Activated CD4-positive, alpha-beta memory T cell treated with anti-CD3 and anti-CD28 coated beads for 36 hours (primary cell): ENCODE results near the gene EN2. TPM values are rescaled to one million over a fixed set of nuclear protein-coding genes. Genes with fewer than 3 reads are reported as not detected.

Experiments
- CTCF ChIA-PET: fragments of 350-600 bp; sonication (Branson Sonifier 250); formaldehyde crosslinking; loops from one replicate; lab custom pipeline; 2021; ENCODE audit warnings: antibody characterized with exemption, inconsistent platforms; lab: Charles Lee
- POLR2A ChIA-PET: fragments of 350-600 bp; sonication (Branson Sonifier 250); formaldehyde crosslinking; loops from one replicate; lab custom pipeline; 2021; ENCODE audit warnings: antibody characterized with exemption; lab: Charles Lee
- DNase-seq: peaks from one replicate; pipeline ENCODE4 v3.0.0-alpha.2; 2020
- H3K27ac Mint-ChIP-seq: one replicate; pipeline ENCODE4 v1.8.0; 2021; ENCODE audit warnings: mixed read lengths
- H3K27me3 Mint-ChIP-seq: one replicate; pipeline ENCODE4 v1.8.0; 2021; ENCODE audit warnings: mixed read lengths
- H3K36me3 Mint-ChIP-seq: one replicate; pipeline ENCODE4 v1.8.0; 2021; ENCODE audit warnings: mixed read lengths
- H3K4me1 Mint-ChIP-seq: one replicate; pipeline ENCODE4 v1.8.0; 2021; ENCODE audit warnings: low read depth, mixed read lengths
- H3K4me3 Mint-ChIP-seq: one replicate; pipeline ENCODE4 v1.8.0; 2021; ENCODE audit warnings: mild to moderate bottlenecking, mixed read lengths
- H3K9me3 Mint-ChIP-seq: one replicate; pipeline ENCODE4 v1.8.0; 2021; ENCODE audit warnings: mixed read lengths
- intact Hi-C: fragments of 100-400 bp; cut with micrococcal nuclease; formaldehyde crosslinking; loops from one replicate; pipeline ENCODE4 v1.15.1; 2023
- total RNA-seq, 2 experiments: library from RNA; stranded (reverse); gene quantifications; one replicate each; pipeline ENCODE4 v1.2.3, GENCODE V29; 2021

Gene EN2
- total RNA-seq, 2 experiments from 2014 or later: not detected

DNA sequence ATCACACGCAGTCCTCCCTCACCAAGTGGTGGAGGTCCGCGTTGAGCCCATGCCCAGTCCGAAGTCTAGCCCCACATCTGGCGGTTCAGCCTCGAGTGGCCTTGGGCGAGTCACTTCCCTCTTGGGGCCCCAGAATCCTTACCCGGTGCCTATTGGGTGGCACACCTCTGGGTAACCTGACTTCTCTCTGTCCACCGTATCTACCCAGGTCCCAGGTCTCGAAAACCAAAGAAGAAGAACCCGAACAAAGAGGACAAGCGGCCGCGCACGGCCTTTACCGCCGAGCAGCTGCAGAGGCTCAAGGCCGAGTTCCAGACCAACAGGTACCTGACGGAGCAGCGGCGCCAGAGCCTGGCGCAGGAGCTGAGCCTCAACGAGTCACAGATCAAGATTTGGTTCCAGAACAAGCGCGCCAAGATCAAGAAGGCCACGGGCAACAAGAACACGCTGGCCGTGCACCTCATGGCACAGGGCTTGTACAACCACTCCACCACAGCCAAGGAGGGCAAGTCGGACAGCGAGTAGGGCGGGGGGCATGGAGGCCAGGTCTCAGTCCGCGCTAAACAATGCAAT is 4.3 kb downstream of the EN2 start:
- H3K27ac Mint-ChIP-seq: no peak overlapping the region
- H3K4me1 Mint-ChIP-seq: peaks cover 15% of the 10 kb centered on the region
- peaks cover 69% of the 10 kb centered on the region for H3K27me3 Mint-ChIP-seq
- intact Hi-C loops: no loop called here
- ChIA-PET POLR2A (no interaction called here), CTCF (no interaction called here)
- no peaks in the 10 kb centered on the region for H3K9me3 Mint-ChIP-seq
- H3K36me3 Mint-ChIP-seq: no peaks in the 10 kb centered on the region
- H3K4me3 Mint-ChIP-seq: no peak overlapping the region
- no peak for DNase-seq

DNA sequence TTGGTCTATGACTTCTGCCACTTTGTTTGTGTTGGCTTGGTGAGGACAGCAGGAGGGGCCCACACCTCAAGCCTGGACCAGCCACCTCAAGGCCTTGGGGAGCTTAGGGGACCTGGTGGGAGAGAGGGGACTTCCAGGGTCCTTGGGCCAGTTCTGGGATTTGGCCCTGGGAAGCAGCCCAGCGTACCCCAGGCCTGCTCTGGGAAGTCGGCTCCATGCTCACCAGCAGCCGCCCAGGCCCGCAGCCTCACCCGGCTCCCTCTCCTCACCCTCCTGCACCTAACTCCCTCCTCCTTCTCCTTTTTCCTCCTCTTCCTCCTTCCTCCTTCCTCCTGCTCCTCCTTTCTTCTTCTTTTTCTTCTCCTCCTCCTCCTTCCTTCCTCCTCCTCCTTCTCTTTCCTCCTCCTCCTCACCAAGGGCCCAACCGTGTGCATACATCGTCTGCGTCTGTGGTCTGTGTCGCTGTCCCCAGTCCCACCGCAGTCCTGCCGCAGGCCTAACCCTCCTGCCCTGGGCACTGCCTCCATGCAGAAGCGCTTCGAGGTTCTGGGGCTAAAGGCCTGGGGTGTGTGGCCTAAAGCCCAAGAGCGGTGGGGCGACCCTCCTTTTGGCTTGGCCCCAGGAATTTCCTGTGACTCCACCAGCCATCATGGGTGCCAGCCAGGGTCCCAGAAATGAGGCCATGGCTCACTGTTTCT is 5.3 kb downstream of the EN2 start:
- CTCF ChIA-PET: no interaction called here
- Mint-ChIP-seq H3K27ac (no peak overlapping the region), H3K27me3 (peaks cover 71% of the 10 kb centered on the region), H3K9me3 (no peaks in the 10 kb centered on the region), H3K4me3 (no peak overlapping the region), H3K4me1 (peaks cover 17% of the 10 kb centered on the region), H3K36me3 (no peaks in the 10 kb centered on the region)
- POLR2A ChIA-PET: no interaction called here
- intact Hi-C loops: no loop called here
- no peak for DNase-seq

DNA sequence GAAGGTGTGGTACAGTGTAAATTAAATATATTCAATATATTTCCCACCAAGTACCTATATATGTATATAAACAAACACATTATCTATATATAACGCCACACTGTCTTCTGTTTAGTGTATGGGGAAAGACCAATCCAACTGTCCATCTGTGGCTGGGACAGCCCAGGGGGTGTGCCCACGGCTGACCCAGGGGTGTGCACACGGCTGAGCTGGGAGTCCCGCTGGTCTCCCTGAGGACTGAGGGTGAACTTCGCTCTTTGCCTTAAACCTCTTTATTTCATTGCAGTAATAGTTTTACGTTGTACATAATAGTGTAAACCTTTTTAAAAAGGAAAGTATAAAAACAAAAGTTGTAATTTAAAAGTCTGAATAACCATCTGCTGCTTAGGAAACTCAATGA is 6.3 kb downstream of the EN2 start:
- peaks cover 79% of the 10 kb centered on the region for H3K27me3 Mint-ChIP-seq
- ChIA-PET CTCF (no interaction called here), POLR2A (no interaction called here)
- intact Hi-C loops: no loop called here
- no peak overlapping the region for H3K27ac Mint-ChIP-seq
- no peak overlapping the region for H3K4me3 Mint-ChIP-seq
- DNase-seq: no peak
- H3K4me1 Mint-ChIP-seq: peaks cover 20% of the 10 kb centered on the region
- no peaks in the 10 kb centered on the region for H3K9me3 Mint-ChIP-seq
- no peaks in the 10 kb centered on the region for H3K36me3 Mint-ChIP-seq

DNA sequence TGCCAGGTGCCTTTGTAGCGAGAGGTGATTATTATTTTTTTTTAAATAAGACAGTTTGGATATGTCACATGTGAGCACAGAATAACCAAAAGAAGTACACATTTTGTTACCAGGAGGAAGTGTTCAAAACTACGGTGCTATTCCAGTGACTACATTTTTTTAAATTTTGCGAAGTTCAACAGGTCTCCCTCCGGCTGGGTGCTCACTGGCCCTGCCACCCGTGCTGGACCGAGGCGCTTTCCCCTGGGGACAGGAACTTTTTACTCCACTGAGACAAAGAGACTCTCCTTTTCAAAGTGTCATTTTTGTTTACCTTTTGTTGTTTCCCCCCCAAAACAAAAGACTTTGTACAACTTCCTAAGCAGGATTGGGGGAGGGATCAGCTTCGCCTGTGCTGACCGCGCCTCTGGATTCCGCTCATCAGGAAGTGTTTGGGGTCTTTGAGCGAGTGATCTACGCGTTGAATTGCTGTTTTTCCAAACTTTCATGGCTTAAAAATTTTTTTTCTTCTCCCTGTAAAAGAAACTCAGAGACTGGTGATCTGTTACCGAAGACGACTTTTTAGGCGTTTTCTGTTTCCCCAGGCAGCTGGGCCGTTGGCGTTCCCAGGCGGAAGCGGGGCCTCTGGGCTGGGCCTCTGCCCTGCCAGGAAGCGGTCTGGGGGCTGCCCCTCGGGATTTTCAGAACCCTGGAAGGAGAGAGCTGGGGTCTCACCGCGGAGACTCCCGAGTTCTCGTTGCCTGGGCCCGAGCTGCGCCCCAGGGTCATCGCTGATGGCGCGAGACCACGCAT is 7.2 kb downstream of the EN2 start:
- no peak overlapping the region for H3K27ac Mint-ChIP-seq
- no peak overlapping the region for H3K4me3 Mint-ChIP-seq
- intact Hi-C loops: no loop called here
- no peaks in the 10 kb centered on the region for H3K9me3 Mint-ChIP-seq
- H3K36me3 Mint-ChIP-seq: no peaks in the 10 kb centered on the region
- POLR2A ChIA-PET: no interaction called here
- H3K27me3 Mint-ChIP-seq: peaks cover 78% of the 10 kb centered on the region
- CTCF ChIA-PET: interaction anchor here (1.1 kb wide), 1 partner anchor 9 kb away, joined by 3 read pairs; no protein-coding TSS in a partner anchor
- no peak for DNase-seq
- H3K4me1 Mint-ChIP-seq: peaks cover 16% of the 10 kb centered on the region

DNA sequence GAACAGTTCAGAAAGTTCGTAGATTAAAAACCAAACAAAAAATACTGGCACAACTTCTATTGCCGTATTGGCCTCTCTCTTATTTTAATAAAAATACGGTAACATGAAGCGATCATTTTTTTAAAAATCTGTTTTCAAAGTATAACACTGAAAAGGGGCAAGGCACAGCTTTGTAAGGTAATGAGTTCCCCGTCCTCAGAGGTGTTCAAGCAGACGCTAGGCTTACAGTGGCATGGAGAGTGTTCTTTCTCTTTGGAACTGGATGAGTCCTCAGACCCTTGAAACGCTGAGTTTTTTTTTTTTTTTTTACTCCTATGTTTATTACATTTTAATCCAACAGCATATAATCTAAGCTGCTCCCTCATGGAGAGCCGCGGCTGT is 7.8 kb downstream of the EN2 start:
- ChIA-PET POLR2A (no interaction called here), CTCF (interaction anchor here (1.1 kb wide), 1 partner anchor 9 kb away, joined by 3 read pairs; no protein-coding TSS in a partner anchor)
- Mint-ChIP-seq H3K36me3 (no peaks in the 10 kb centered on the region), H3K27ac (no peak overlapping the region), H3K4me1 (peaks cover 16% of the 10 kb centered on the region), H3K4me3 (no peak overlapping the region), H3K27me3 (peaks cover 78% of the 10 kb centered on the region), H3K9me3 (no peaks in the 10 kb centered on the region)
- DNase-seq: no peak
- intact Hi-C loops: loop anchor here (2.0 kb wide), 1 partner anchor 43 kb away; no protein-coding TSS in a partner anchor

DNA sequence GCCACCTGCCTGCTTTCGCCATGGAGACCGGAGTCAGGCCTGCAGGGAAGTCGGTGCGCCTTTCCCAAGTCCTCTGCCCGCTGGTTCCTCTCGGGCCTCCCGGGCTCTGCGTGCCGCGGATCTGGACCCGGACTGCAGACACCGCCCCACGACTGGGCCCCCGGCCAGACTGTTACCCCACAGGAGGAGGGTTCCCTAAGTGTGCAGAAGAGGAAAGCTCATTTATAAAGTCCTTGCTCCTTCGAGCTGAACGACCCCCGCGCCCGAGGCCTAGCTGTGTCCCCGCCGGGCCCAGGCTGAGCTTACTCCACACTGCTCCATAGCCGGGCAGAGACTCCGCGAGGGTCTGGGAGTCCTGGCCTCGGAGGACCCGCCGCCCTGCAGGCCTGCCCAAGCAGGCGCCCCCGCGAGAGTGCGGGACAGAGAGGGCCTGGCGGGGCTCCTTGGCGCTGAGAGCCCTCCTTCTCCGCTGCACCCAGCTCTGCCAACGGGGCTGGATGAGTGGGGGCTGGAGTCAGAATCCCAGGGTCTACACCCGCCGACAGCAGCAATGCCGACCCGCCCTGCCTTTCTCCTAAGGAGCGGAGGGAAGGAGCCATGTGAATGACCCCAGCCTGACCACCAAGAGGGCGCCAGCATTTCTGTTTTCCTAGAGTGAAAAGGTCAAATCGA is 8.3 kb downstream of the EN2 start:
- ChIA-PET CTCF (interaction anchor here (1.1 kb wide), 1 partner anchor 10 kb away, joined by 3 read pairs; no protein-coding TSS in a partner anchor), POLR2A (no interaction called here)
- no peak for DNase-seq
- intact Hi-C loops: loop anchor here (2.0 kb wide), 1 partner anchor 43 kb away; no protein-coding TSS in a partner anchor
- H3K4me3 Mint-ChIP-seq: no peak overlapping the region
- no peaks in the 10 kb centered on the region for H3K9me3 Mint-ChIP-seq
- H3K27me3 Mint-ChIP-seq: peaks cover 78% of the 10 kb centered on the region
- H3K36me3 Mint-ChIP-seq: no peaks in the 10 kb centered on the region
- no peak overlapping the region for H3K27ac Mint-ChIP-seq
- H3K4me1 Mint-ChIP-seq: peaks cover 19% of the 10 kb centered on the region

DNA sequence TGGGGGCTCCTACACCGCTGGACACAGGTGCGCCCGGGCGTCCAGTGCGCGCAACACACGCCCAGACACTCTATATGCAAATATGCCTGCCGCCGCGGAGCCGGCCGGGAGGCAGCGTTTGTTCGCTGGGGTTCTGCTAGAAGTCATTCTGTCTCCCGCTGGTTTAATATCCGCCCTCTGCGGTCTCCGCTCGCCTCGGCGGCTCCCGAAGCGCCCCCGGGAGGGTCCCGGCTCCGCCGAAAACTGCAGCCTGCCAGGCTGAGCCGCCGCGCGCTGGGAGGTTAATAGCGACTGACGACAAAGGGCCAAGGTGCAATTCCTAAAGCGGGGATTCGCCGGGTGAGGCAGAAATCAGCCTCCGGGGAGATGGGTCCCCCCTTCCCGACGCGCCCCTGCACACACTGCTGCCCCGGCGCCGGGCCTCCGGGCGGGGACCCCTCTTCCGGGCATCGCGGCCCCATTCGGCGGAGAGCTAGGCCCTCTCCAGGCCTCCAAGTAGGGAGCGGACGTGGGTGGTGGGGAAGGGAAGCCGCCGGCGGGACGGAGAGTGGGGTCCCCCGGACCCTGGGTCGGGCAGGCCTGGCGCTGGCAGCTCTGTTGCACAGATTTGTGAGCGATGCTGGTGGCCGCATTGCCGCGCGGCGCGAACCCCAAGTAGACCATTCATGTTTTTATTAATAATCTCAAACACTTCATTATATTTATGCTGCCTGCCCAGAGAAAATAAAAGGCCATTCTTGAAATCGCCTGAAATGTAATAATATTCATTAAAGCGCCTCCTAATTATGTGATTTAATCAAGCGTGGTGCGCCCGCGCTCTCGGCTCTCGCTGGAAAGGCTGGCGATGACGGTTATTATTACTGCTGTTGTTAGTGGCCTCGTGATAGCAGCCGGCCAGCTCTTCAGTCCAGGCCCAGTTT is 9.1 kb downstream of the EN2 start:
- intact Hi-C loops: loop anchor here (2.0 kb wide), 1 partner anchor 42 kb away; no protein-coding TSS in a partner anchor
- no peak overlapping the region for H3K4me3 Mint-ChIP-seq
- ChIA-PET CTCF (no interaction called here), POLR2A (no interaction called here)
- peaks cover 19% of the 10 kb centered on the region for H3K4me1 Mint-ChIP-seq
- peak; percentile 59 for DNase-seq
- peaks cover 77% of the 10 kb centered on the region for H3K27me3 Mint-ChIP-seq
- H3K36me3 Mint-ChIP-seq: no peaks in the 10 kb centered on the region
- H3K27ac Mint-ChIP-seq: no peak overlapping the region
- H3K9me3 Mint-ChIP-seq: no peaks in the 10 kb centered on the region

DNA sequence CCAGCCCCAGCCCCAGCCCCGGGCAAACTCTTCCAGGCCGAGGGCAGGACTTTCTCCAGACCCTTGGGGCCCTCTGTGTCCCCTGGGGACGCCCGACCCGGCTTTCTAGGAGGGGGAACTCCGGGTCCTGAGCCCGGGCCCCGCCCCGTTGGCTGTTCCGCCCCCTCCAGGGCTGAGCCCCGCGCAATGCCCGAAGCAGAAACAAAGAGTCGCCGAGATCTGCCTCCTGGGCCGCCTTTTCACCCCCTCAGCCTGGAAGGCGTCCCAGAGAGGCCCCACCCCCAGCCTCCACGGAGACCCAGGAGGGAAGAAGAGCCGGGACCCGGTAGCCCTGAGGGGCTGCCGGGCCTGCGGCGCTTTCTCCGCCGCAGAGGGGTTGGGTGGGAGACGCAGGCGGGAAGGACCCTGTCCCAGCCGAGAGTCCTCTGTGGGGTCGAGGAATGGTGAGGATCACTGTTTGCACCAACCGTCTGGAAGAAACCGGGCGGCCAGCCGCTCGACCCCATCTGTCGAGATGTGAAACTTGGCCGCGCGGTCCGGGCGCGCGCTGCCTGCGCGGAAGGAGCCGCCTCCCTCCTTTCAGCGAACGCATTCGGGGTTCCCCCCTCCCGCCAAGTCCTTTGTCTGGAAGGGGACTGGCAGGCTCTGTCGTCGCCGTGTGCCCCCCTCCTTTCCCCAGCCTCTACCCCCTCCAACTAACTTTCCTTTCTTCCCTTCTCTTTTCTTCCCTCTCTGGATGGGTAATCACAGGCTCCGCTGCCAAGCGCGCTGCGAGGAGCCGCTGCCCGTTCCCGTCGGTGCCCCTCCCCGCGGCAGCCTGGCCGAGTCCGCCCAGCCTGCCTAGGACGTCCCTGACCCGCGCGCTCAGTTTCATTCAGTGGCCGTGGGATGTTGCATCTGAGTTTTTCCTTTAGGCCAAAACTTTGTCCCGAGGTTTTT is 10.2 kb downstream of the EN2 start:
- POLR2A ChIA-PET: no interaction called here
- Mint-ChIP-seq H3K4me1 (peaks cover 19% of the 10 kb centered on the region), H3K4me3 (no peak overlapping the region), H3K36me3 (no peaks in the 10 kb centered on the region), H3K27ac (no peak overlapping the region), H3K9me3 (no peaks in the 10 kb centered on the region), H3K27me3 (peaks cover 80% of the 10 kb centered on the region)
- CTCF ChIA-PET: no interaction called here
- intact Hi-C loops: loop anchor here (2.0 kb wide), 2 partner anchors 15 to 41 kb away; no protein-coding TSS in a partner anchor
- no peak for DNase-seq

DNA sequence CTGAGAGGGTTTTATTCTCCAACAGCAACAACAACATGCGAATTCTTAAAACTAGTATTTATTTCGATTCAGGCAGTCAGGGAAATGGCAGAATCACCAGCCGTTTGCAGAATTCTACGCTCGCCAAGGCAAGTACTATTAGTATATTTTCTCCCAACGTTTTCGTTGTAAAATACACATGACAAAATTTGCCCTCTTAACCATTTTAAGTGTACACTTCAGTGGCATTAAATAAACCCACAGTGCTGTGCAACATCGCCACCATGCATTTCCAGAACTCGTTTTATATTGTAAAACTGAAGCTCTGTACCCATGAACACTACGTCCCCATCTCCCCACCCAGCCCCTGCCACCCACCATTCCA is 10.8 kb downstream of the EN2 start:
- H3K4me3 Mint-ChIP-seq: no peak overlapping the region
- no peaks in the 10 kb centered on the region for H3K9me3 Mint-ChIP-seq
- no peaks in the 10 kb centered on the region for H3K36me3 Mint-ChIP-seq
- no peak for DNase-seq
- ChIA-PET POLR2A (no interaction called here), CTCF (no interaction called here)
- intact Hi-C loops: loop anchor here (2.0 kb wide), 1 partner anchor 16 kb away; no protein-coding TSS in a partner anchor
- H3K27ac Mint-ChIP-seq: no peak overlapping the region
- peaks cover 80% of the 10 kb centered on the region for H3K27me3 Mint-ChIP-seq
- H3K4me1 Mint-ChIP-seq: peaks cover 19% of the 10 kb centered on the region

DNA sequence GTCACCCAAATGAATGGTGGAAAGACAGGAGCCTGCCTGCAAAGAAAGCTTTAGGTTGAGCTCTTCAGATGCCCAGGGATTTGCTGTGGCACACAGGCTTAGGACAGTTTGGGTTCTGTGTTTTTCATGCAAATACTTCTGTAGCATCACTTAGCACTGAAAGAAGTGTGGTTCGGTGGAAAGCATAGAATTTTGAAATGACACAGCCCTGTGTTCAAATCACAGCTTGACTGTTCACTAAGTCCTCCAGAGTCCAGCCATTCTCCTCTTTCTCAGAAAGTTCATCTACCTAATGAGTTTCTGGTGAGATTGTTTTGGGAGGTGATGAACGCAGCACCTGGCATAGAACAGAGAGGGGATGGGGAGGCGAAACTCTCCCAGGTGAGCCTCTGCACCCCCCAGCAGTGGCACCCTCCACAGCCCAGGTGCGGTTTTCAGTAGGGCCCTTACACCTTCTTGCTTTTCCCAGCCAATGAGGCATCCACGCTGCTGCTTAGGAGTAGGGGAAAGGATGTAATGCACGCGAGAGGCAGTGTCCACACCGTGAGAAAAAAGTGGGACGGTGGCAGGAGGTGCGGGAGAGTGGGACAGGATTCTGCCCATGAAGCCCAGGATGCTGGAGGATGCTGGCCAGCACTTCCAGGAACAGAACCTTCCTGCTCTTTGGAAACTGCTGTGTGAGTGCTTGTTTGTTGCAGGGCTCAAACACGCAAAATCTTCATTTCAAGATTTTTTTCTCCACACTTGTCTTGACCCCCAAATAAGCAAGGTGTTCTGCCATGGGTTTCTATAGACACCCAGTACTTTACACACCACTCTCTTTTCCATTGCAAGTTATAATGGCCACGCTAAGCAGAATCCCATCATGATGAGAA is 11.6 kb downstream of the EN2 start:
- Mint-ChIP-seq H3K27ac (no peak overlapping the region), H3K4me1 (peaks cover 19% of the 10 kb centered on the region), H3K27me3 (peaks cover 82% of the 10 kb centered on the region), H3K9me3 (no peaks in the 10 kb centered on the region), H3K4me3 (no peak overlapping the region), H3K36me3 (no peaks in the 10 kb centered on the region)
- ChIA-PET POLR2A (no interaction called here), CTCF (no interaction called here)
- intact Hi-C loops: loop anchor here (2.0 to 10.0 kb wide), 2 partner anchors 17 to 265 kb away; no protein-coding TSS in a partner anchor
- DNase-seq: no peak
